GM21515 (cell line): ENCODE data around the gene WFDC10B.
"Not testable (repeated sequence)": the region's sequence is repeated elsewhere in the genome, so short reads cannot be mapped to it uniquely, and the experiment has no call there.

Experiments used
- ATAC-seq: cut with Tn5 transposase; IDR thresholded peaks from one replicate; pipeline ENCODE4 v1.9.1; 2021; ENCODE audit not compliant: unreplicated experiment

WFDC10B gene

DNA sequence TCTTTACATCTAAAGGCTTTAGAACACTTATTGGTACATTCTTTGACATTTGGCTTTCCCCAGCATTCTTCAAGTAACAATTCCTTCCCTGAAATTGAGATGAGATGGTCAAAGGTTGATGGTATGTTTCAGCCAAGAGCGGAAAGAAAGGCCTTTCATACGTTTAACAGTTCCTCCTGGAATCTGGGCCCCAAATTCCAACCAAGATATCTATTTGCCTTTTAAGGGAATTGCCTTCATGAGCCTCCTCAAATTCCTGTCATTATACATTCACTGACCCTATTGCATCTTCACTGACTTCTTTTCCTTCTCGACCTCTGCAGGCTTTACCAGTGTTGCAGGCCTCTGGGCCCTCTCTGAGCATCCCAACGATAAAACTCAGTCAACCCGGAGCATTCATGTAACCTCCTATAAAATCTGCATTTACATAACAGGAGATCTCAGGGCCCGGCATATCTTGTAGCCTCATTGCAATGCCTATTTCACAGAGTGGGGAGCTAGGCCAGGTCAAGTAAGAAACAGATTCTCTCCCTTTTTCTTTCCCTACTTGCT lies 55.4 kb downstream of the WFDC10B start:
- ATAC-seq: no peak

DNA sequence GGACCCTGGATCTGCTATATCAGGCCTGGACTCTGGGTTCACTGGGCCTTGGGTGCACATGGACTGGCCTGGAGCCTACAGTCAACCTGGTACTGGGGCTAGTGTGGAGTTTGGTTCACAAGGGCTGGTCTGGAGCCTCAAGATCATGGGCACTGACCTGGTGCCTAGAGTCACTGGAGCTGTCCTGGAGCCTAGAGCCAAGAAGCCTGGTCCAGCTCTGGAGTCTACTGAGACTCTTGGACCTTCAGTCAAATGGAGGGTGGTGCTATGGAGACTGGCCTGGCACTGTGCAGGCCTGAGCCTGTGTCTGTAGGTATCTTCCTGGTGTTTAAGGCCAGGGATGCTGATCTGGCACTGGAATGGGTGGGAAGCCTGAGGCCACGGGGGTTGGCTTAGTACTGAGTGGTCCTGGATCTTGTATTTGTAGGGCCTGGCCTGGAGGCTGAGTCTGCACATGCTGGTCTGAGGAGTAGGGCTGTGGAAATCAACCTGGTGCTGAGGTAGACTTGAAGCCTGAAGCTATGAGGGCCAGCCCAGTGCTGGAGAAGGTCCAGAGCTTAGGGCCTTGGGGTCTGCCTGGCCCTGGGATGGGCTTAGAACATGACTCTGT lies 57.3 kb downstream of the WFDC10B start:
- ATAC-seq: no peak

DNA sequence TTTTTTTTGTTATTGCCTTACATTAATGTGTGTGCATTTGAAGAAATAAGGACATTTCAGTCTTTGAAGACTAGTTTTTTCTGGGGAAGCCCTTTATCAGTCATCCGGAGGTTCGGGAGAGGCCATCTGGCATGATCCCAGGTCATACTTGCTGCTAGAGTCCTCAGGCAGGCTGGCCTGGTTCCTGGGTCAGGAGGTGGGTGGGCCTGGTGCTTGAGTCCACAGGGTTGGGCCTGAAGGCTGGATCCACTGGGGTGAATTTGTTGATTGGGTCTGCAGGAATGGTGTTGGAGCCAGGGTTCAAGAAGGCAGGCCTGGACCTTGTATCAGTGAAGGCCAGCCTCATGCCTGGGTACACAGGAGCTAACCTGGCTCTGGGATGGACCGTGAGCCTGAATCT lies 57.9 kb downstream of the WFDC10B start:
- no peak for ATAC-seq

DNA sequence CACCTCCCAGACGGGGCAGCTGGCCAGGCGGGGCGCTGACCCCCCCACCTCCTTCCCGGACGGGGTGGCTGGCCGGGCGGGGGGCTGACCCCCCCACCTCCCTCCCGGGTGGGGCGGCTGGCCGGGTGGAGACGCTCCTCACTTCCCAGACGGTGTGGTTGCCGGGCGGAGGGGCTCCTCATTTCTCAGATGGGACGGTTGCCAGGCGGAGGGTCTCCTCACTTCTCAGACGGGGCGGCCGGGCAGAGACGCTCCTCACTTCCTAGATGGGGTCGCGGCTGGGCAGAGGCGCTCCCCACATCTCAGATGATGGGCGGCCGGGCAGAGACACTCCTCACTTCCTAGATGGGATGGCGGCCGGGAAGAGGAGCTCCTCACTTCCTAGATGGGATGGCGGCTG lies 59.0 kb downstream of the WFDC10B start:
- not testable (repeated sequence) for ATAC-seq

DNA sequence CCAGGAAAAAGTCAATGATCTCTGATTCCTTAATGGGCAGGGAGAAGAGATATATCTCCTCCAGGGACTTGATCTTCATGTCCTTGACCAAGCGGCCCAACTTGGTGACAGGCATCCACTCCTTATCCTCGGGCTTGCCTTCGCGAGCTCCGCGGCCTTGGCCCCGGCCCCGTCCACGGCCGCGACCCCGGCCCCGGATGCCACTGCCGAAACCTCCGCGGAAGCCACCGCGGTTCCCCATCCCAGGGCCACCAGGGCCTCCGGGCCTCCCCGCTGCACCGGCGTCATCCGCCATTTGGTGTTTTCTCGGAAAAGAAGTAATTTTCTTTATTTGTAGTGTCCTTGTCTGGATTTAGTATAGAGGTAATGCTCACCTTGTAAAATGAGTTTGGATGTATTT lies 63.7 kb downstream of the WFDC10B start:
- ATAC-seq: not testable (repeated sequence)

DNA sequence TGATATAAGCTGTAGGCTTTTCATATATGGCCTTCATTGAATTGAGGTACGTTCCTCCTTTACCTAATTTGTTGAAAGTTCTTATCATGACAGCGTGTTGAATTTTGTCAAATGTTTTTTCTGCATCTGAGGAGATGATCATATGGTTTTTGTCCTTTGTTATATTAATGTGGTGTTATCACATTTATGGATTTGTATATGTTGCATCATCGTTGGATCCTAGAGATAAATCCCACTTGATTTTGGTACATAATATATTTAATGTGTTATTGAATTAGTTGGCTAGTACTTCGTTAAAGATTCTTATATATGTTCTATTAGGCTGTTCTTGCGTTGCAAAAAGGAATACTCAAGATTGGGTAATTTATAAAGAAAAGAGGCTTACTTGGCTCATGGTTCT lies 65.1 kb downstream of the WFDC10B start:
- no peak for ATAC-seq

DNA sequence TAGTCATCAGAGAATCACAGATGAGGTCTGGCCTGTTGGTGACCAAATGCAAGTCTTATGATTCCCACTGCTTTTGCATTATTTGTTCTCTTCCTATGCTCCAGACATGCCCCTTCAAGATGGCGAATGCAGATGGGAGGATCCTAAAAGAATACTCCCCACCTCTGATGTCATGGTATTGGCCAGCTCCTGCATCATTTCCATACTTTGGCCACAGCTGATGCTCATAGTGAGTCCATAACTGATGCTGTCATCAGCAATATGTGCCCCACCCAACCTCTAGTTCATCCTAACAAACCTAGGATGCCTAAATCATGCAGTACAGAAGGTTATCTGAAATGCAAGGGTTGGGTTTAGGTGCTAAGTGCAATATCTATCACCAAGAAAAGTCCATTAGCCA lies 68.3 kb downstream of the WFDC10B start:
- no peak for ATAC-seq
